Mucosa of gallbladder (tissue), 1 donor: ENCODE data around the gene FUT7. TPM values are rescaled to one million over a fixed set of nuclear protein-coding genes. Genes with fewer than 3 reads are reported as not detected.

Source experiments
- DNase-seq: peaks from one replicate; pipeline ENCODE4 v3.0.0-alpha.2; 2020; ENCODE audit warnings: low spot score
- total RNA-seq: library from RNA; stranded (reverse); gene quantifications from one replicate; pipeline ENCODE4 v1.2.1, GENCODE V29; 2021
- donor health status: DM: no; HTN: no; CAD: no.

FUT7 gene
- total RNA-seq, 1 donor from 2014 or later: 0.26 TPM

GRCh38 chr9:136983656-136984314 lies 48.1 kb downstream of the FUT7 start:
- DNase-seq: no peak

DNA sequence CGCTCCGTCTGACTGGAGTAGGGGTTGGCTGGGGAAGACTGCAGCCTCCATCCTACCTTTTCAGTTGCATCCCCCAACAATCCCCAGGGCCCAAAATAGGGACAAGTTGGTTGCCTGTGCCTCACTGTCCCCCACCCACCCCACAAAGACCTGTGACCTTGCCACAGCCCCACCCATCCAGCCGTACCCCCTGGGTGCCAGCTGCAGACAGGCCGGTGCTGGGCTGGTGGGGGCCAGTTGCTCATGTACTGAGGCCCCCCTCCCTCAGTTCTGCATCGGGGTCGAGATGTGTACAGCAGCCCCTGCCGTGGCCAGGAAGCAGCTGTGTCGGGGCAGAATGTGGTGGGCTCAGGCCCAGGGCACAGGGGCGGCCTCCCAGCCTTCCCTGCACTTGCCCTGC lies 48.7 kb downstream of the FUT7 start:
- no peak for DNase-seq

GRCh38 chr9:136982232-136983051 lies 49.4 kb downstream of the FUT7 start, which contains the start of gene LCNL1:
LCNL1 (plus strand) TSS chr9:136982993; CDS start chr9:136983587, 594 bp downstream.
- no peak for DNase-seq

DNA sequence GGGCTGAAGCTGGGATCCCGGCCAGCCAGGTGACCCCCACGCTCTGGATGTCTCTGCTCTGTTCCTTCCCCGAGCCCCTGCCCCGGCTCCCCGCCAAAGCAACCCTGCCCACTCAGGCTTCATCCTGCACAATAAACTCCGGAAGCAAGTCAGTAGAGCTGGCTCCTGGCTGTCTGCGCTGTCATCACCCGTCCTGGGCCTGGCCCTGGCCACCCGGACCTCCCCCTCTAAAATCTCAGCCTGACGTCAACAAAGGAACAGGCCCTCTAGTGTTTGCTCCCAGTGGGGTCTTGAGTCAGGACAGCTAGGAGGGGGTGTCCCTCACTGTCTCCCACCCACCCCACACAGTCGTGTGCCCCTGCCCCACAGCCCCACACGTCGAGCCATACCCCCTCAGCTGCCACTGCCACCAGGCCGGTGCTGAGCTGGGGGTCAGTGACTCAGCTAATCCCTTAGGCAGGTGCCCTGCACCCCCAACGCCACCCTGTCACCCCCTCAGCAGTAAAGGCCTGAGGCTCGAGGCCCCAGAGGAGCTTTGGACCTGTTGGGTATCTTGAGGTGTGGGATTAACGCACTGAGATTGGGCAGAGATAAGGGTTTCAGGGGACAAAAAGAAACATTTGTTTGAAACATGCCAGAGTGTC lies 50.2 kb downstream of the FUT7 start:
- no peak for DNase-seq

- no peak for DNase-seq
These were observed 51.0 kb downstream of the FUT7 start for GRCh38 chr9:136980669-136981478.

Other genes starting within 250 kb of the FUT7 start
- 81.3 TPM for gene TMEM141, start 240.7 kb downstream of the FUT7 start, total RNA-seq
- gene CCDC183, start 235.8 kb downstream of the FUT7 start, total RNA-seq: 2.3 TPM
- 91.0 TPM for gene RABL6, start 224.1 kb downstream of the FUT7 start, total RNA-seq
- gene AJM1, start 189.6 kb downstream of the FUT7 start, total RNA-seq: 19.4 TPM
- gene PHPT1, start 182.7 kb downstream of the FUT7 start, total RNA-seq: 150 TPM
- gene MAMDC4, start 179.7 kb downstream of the FUT7 start, total RNA-seq: 38.6 TPM
- 342 TPM for gene EDF1, start 165.8 kb downstream of the FUT7 start, total RNA-seq
- gene TRAF2, start 145.6 kb downstream of the FUT7 start, total RNA-seq: 19.6 TPM
- 144 TPM for gene FBXW5, start 87.3 kb downstream of the FUT7 start, total RNA-seq
- 110 TPM for gene C8G, start 86.8 kb downstream of the FUT7 start, total RNA-seq
- 10.0 TPM for gene LCN12, start 79.8 kb downstream of the FUT7 start, total RNA-seq
- 481 TPM for gene PTGDS, start 54.6 kb downstream of the FUT7 start, total RNA-seq
- gene LCNL1, start 49.1 kb downstream of the FUT7 start, total RNA-seq: 0.92 TPM
- 51.2 TPM for gene PAXX, start 39.7 kb downstream of the FUT7 start, total RNA-seq
- 2.2 TPM for gene CLIC3, start 35.5 kb downstream of the FUT7 start, total RNA-seq
- gene ABCA2, start 3.9 kb downstream of the FUT7 start, total RNA-seq: 298 TPM
- 376 TPM for gene NPDC1, start 14.1 kb upstream of the FUT7 start, total RNA-seq
- 41.1 TPM for gene ENTPD2, start 22.0 kb upstream of the FUT7 start, total RNA-seq
- 2.4 TPM for gene SAPCD2, start 38.5 kb upstream of the FUT7 start, total RNA-seq
- 10.5 TPM for gene UAP1L1, start 45.4 kb upstream of the FUT7 start, total RNA-seq
- gene MAN1B1, start 54.9 kb upstream of the FUT7 start, total RNA-seq: 59.8 TPM
- gene DPP7, start 82.6 kb upstream of the FUT7 start, total RNA-seq: 199 TPM
- 0.83 TPM for gene GRIN1, start 107.1 kb upstream of the FUT7 start, total RNA-seq
- 0.43 TPM for gene LRRC26, start 138.0 kb upstream of the FUT7 start, total RNA-seq
- not detected for gene TMEM210, start 140.0 kb upstream of the FUT7 start, total RNA-seq
- 64.6 TPM for gene ANAPC2, start 156.5 kb upstream of the FUT7 start, total RNA-seq
- 65.7 TPM for gene SSNA1, start 156.6 kb upstream of the FUT7 start, total RNA-seq
- 74.4 TPM for gene TPRN, start 168.7 kb upstream of the FUT7 start, total RNA-seq
- 37.6 TPM for gene TMEM203, start 173.6 kb upstream of the FUT7 start, total RNA-seq
- gene NDOR1, start 173.6 kb upstream of the FUT7 start, total RNA-seq: 29.5 TPM
- 16.8 TPM for gene RNF208, start 190.2 kb upstream of the FUT7 start, total RNA-seq
- gene CYSRT1, start 193.1 kb upstream of the FUT7 start, total RNA-seq: 0.78 TPM
- 0.95 TPM for gene RNF224, start 195.4 kb upstream of the FUT7 start, total RNA-seq
- 0.49 TPM for gene SLC34A3, start 198.8 kb upstream of the FUT7 start, total RNA-seq
- gene TUBB4B, start 209.2 kb upstream of the FUT7 start, total RNA-seq: 296 TPM
- gene STPG3, start 219.2 kb upstream of the FUT7 start, total RNA-seq: not detected
- 61.2 TPM for gene NELFB, start 223.2 kb upstream of the FUT7 start, total RNA-seq
- gene TOR4A, start 245.6 kb upstream of the FUT7 start, total RNA-seq: 61.6 TPM